AG20443 (cell line): Measurements from ENCODE around the gene PITPNM1.
"Not testable (repeated sequence)": the region's sequence is repeated elsewhere in the genome, so short reads cannot be mapped to it uniquely, and the experiment has no call there.

Experiments
- DNase-seq: peaks from one replicate; pipeline ENCODE4 v3.0.0; 2012; ENCODE audit warnings: low spot score, mixed read lengths

Gene PITPNM1

DNA sequence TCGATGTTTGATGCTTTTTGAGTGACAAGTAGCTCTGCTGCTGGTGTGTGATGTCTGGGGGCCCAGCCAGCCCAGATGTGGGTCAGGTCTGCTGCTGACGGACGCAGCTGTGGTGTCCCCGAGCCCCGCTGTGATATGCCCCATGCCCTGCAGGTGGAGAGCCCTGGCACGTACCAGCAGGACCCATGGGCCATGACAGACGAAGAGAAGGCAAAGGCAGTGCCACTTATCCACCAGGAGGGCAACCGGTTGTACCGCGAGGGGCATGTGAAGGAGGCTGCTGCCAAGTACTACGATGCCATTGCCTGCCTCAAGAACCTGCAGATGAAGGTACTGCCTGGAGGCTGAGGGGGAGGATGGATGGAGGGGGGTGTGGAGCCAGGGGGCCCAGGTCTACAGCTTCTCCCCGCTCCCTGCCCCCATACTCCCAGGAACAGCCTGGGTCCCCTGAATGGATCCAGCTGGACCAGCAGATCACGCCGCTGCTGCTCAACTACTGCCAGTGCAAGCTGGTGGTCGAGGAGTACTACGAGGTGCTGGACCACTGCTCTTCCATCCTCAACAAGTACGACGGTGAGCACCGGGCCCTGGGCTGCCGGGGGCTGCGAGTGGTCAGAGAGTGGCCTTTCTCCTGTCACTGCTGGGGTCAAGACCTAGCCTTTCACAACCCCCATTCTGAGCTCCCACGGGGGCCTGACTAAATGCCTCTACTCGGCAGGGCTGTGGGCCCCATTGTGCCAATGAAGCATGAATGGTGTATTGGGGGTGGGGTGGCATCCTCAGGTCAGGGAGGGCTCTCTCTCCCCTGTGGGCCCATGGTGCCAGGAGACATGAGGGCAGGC lies 15.1 kb downstream of the PITPNM1 start:
- DNase-seq: no peak

DNA sequence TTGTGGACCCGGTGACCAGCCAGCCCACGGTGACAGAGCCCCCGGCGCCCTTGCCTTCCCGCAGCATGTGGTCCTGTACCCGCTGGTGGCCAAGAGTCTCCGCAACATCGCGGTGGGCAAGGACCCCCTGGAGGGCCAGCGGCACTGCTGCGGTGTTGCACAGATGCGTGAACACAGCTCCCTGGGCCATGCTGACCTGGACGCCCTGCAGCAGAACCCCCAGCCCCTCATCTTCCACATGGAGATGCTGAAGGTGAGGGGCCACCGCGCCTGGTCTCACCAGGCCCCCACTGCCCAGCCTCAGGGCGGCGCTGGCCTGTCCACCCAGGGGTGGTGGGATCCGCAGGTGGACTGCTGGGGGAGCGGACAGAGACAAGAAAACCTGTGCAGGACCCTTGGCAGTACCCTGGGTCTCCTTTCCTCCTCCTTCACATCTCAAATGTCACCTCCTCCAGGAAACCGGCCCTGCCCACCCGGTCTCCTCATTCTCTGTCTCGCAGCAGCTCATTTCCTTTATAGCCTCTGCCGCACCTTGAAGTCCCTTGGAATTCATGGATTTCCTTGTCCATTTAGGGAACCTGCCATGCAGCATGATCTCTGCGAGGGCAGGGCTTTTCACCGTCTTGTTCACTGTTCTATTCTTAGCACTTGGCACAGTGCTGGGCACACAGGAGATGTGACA lies 15.8 kb downstream of the PITPNM1 start:
- DNase-seq: no peak

GRCh38 chr11:67486481-67487195 lies 18.5 kb downstream of the PITPNM1 start:
- no peak for DNase-seq

- DNase-seq: not testable (repeated sequence)
These were observed 19.2 kb downstream of the PITPNM1 start for GRCh38 chr11:67485873-67486361.

DNA sequence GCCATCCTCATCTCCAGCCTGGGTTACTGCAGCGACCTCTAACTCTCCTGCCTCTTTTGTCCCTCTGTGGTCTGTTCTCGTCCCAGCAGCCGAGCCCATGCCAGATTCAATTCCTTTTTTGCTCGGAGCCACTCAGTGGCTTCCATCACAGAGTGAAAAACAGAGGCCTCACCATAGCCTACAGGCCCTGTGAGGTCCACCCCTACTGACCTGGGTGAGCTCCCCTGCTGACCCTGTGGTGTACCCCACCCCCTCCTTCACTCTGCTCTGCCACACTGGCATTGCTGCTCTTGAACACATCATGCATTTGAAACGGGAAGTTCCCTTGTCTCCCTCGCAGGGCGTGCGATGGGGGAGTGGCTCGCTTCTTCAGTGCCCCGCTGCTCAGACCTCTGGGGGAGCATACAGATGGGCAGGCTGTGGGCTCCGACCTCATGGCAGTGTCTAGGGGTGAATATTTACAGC lies 20.3 kb downstream of the PITPNM1 start:
- no peak for DNase-seq

DNA sequence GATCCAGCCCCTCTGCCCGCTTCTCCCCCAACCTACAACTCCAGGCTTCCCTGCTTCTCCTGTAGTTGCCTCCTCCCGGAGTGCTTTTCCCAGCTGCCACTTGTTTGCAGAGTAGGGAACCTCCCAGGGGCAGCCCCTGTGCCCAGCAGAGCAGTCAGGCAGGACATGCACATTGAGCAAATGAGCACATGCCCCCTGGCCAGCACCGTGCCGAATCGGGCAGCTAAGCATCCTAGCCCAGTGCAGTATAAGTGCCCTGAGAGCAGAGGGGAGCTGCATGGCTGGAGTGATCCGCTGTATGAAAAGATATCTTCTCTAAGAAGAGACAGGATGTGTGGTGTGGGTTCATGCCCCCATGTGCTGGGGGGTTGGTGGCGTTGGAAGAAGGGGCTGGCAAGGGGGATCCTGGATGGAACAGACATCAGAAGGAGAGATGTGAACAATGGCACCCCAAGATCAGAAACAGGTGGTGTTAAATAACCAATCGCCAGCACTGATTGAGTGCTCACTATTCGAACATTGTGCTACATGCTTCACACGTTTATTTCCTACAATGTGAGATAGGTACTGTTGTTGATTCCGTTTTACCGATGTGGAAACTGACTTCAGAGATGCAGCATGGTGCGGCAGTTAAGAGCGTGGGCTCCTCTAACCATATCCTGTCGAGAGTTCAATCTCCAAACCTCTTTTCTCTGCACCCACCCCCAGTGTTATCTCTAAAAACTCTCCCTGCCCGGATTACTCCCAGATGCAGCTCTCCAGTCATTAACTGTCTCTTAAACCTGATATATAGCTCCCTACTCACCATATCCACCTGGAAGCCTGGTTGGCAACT lies 21.1 kb downstream of the PITPNM1 start:
- no peak for DNase-seq

DNA sequence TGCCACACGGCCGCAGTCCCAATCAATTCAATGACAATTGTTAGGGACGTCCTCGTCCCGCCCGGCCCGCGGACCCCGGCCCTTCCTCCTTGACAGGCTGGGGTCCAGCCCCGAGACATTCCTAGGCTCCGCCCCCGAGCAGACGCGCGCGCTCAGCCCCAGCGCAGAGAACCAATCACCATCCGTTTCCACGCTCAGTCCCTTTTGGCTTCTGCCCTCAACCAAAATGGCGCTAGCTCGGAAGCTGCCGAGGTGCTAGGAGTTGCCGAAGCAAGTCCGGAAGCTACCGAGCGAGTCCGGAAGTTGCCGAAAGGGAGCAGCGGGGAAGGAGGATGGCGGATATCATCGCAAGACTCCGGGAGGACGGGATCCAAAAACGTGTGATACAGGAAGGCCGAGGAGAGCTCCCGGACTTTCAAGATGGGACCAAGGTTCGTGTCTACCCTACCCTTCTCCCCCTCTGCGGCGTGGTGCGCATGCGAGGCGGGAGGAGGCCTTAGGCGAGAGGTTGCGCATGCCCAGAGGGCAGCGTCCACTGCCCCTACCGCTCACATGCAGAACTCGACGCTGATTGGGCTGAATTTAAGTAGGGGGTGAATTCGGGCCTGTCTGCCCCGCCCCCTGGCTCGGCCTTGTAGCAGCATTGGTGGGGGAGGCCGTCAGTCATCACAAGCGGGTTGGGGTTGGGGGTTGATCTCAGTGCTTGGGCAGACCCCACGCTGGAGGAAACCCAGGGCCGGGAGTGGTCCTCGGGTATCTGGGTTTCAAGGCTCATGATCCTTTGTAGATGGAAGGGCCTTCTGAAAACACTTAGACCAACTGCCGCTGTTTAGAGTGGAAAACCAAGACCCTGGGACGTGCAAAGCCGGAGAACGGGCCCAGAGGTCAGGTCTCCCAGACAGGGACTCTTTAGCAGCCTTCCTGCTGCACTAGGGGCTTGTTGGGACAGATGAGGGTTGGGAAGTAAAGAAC lies 22.1 kb downstream of the PITPNM1 start, which contains the start of gene AIP:
Gene AIP, plus strand, starts transcription at position 200 of the 972 bp plus-strand sequence. Its CDS starts 133 bp downstream, at position 333.
- peak; percentile 98 for DNase-seq

DNA sequence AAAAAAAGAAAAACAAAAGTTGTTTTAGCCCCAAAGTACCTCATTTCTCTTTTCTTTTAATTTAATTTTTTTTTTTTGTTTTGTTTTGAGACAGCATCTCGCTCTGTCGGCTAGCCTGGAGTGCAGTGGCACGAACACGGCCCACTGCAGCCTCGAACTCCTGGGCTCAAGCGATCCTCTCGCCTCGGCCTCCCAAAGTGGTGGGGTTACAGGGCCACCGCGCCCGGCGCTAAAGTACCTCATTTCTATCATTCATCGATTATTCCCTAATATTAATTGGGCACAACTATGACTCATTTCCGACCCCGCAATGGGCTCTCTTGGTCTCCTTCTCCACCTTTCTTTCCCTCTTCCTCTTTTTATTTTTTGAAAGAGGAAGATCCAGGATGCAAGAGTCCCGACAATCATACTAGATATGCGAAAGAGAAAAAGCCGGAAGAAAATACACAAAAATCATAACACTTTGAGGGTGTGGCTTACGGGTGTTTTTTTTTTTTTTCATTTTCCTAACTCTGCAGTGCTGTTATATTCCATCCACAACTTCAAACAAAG lies 22.8 kb downstream of the PITPNM1 start:
- DNase-seq: no peak

DNA sequence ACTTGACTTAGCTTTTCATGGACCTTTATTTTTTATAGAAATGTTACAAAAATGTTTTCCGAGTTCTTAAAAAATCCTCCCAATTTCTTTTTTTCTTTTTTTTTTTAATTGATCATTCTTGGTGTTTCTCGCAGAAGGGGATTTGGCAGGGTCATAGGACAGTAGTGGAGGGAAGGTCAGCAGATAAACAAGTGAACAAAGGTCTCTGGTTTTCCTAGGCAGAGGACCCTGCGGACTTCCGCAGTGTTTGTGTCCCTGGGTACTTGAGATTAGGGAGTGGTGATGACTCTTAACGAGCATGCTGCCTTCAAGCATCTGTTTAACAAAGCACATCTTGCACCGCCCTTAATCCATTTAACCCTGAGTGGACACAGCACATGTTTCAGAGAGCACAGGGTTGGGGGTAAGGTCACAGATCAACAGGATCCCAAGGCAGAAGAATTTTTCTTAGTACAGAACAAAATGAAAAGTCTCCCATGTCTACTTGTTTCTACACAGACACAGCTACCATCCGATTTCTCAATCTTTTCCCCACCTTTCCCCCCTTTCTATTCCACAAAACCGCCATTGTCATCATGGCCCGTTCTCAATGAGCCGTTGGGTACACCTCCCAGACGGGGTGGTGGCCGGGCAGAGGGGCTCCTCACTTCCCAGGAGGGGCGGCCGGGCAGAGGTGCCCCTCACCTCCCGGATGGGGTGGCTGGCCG lies 27.7 kb downstream of the PITPNM1 start:
- not testable (repeated sequence) for DNase-seq

GRCh38 chr11:67476692-67477091 lies 28.5 kb downstream of the PITPNM1 start:
- DNase-seq: not testable (repeated sequence)

DNA sequence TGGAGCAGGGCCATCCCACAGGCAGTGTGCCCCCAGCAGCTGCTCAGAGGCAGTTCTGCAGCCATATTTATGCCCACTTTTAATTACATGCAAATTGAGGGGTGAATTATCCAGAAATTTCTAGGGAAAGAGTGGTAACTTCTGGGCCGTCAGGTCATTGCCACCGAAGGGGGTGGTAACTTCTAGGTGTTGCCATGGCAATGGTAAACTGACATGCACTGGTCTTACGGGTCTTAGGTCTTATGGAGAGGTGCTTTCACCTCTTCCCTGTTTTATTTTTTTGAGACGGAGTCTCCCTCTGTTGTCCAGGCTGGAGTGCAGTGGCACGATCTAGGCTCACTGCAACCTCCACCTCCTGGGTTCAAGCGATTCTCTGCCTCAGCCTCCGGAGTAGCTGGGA lies 32.3 kb downstream of the PITPNM1 start:
- no peak for DNase-seq

DNA sequence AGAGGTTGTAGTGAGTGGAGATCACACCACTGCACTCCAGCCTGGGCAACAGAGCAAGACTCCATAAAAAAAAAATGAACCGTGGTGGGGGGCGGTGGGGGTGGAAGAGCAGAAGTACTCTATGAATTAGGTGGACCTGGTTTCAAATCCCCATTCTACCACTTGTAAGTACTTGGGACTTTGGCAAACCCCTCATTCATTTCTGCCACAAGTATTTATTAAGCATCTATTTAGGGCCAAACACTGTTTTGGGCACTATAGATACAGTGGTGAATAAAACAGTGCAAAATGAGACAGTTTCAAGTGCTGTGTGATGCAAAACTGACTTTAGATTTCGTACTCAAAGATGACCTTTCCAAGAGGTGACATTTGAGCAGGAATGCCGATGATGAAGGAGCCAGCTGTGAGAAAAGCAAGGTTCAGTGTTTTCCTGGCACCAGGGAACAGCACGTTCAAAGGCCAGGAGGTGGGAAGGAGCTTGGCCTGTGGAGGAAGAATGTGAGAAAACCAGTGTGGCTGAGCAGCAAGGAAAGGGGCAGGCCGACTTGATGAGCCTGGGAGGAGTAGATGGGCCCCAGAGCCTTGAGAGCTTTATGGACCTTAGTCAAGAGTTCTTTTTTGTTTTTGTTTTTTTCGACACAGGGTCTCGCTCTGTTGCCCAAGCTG lies 34.7 kb downstream of the PITPNM1 start:
- no peak for DNase-seq

DNA sequence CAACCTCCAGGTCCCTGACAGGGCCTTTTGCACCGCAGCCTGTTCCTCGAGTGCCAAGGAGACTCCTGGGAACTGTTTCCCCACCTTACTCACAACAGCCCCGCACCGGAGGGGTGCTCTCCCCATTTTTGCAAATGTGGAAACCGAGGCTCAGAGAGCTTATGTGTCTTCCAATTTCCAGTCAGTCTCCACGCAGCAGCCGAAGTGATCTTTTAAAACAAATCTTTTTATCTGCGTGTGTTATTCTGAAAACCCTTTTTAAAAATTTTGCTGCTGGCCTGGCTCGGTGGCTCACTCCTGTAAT lies 35.7 kb downstream of the PITPNM1 start:
- DNase-seq: no peak

GRCh38 chr11:67468759-67469507 lies 36.2 kb downstream of the PITPNM1 start, which contains the start of gene TMEM134:
Gene TMEM134 (minus strand): TSS chr11:67469251. CDS start chr11:67469192, 59 bp downstream.
- DNase-seq: peak; percentile 98

DNA sequence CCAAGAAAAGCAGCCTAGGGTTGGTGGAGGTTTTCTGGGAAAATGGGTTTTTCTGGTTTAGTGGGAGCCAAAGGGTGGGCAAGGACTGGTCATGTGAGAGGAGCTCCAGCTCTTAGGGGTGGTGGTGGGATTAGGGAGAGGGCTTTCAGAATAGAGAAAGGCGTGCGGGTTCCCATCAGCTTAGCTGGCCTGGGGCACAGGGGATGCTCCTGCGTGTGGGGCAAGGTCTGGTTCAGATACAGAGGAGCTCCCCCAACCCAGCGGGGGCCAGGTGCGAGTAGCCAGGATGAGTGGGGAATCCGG lies 36.8 kb downstream of the PITPNM1 start:
- DNase-seq: no peak

DNA sequence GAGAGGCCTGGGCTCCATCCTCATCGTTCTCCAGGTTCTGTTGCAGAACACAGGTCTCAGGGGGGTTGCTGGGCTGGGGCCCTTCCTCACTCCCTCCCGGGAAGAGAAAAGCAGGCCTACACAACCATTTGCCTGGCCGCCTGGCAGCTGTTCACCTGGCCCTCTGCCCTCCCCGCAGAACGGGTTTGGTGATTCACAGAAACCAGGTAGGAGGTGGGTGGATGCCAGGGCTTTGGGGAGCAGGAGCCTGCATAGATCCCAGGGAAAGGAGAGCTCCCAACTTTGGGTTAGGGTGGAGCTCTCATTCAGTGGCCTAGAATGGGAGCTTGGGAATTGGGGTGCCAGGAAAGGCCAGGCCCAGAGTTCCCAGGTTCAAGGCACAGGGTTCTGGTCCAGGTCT lies 37.1 kb downstream of the PITPNM1 start:
- no peak for DNase-seq

- no peak for DNase-seq
These were observed 38.0 kb downstream of the PITPNM1 start for GRCh38 chr11:67466962-67467771.
